DOHH2 (cell line): ENCODE data around the gene DSCAML1.

Experiments used
- H3F3A ChIP-seq: fragments of 200-600 bp; sonication (generic), shearing (Covaris generic); 2 replicates; pipeline ENCODE4 v1.6.0; 2016; ENCODE audit warnings: antibody characterized with exemption, mild to moderate bottlenecking; ENCODE audit not compliant: control insufficient read depth, insufficient read depth
- H3K27ac ChIP-seq: fragments of 200-600 bp; sonication (generic); 2 replicates; pipeline ENCODE4 v1.5.1; 2014; ENCODE audit warnings: low read depth, mild to moderate bottlenecking, low read length, moderate library complexity
- H3K27me3 ChIP-seq: fragments of 200-600 bp; sonication (generic); 2 replicates; pipeline ENCODE4 v1.6.1; 2014; ENCODE audit warnings: mild to moderate bottlenecking, low read length, mixed read lengths; ENCODE audit not compliant: control insufficient read depth
- H3K36me3 ChIP-seq: fragments of 200-600 bp; sonication (generic); 2 replicates; pipeline ENCODE4 v1.6.1; 2014; ENCODE audit warnings: mild to moderate bottlenecking, low read length, moderate library complexity, mixed read lengths; ENCODE audit not compliant: control insufficient read depth
- H3K4me1 ChIP-seq: fragments of 200-600 bp; sonication (generic); 2 replicates; pipeline ENCODE4 v1.6.1; 2014; ENCODE audit warnings: mild to moderate bottlenecking, low read length, mixed read lengths; ENCODE audit not compliant: control insufficient read depth
- H3K4me2 ChIP-seq: fragments of 200-600 bp; sonication (generic); 2 replicates; pipeline ENCODE4 v1.6.0; 2014; ENCODE audit warnings: mild to moderate bottlenecking, low read length, moderate library complexity
- H3K4me3 ChIP-seq: fragments of 200-600 bp; sonication (generic); 2 replicates; pipeline ENCODE4 v1.5.1; 2014; ENCODE audit warnings: mild to moderate bottlenecking, low read length, mixed read lengths
- H3K79me2 ChIP-seq: fragments of 200-600 bp; sonication (generic); 2 replicates; pipeline ENCODE4 v1.6.1; 2014; ENCODE audit warnings: mild to moderate bottlenecking, low read length, mixed read lengths; ENCODE audit not compliant: control insufficient read depth
- H3K9me2 ChIP-seq: fragments of 200-600 bp; sonication (generic); replicated peaks from 2 replicates; pipeline ENCODE4 v1.6.1; 2014; ENCODE audit warnings: mild to moderate bottlenecking, low read length, mixed read lengths; ENCODE audit not compliant: control insufficient read depth
- H3K9me3 ChIP-seq: fragments of 200-600 bp; sonication (generic); 2 replicates; pipeline ENCODE4 v1.6.1; 2014; ENCODE audit warnings: antibody characterized with exemption, low read length, mixed read lengths; ENCODE audit not compliant: control insufficient read depth, insufficient read depth
- H4K20me1 ChIP-seq: fragments of 200-600 bp; sonication (generic); 2 replicates; pipeline ENCODE4 v1.6.0; 2014; ENCODE audit warnings: low read depth, mild to moderate bottlenecking, antibody characterized with exemption, low read length, moderate library complexity; ENCODE audit not compliant: control insufficient read depth, insufficient read depth
- CTCF ChIP-seq: fragments of 200-600 bp; sonication (generic); IDR thresholded peaks from one replicate; pipeline ENCODE4 v1.5.1; 2014; ENCODE audit warnings: antibody characterized with exemption, mild to moderate bottlenecking, low read depth, low read length; ENCODE audit not compliant: poor library complexity, severe bottlenecking
- EZH2phosphoT487 ChIP-seq: fragments of 200-600 bp; sonication (generic); IDR thresholded peaks from 2 replicates; pipeline ENCODE4 v1.6.1; 2017; ENCODE audit warnings: borderline replicate concordance, mild to moderate bottlenecking, antibody characterized with exemption, low read length, moderate library complexity, mixed read lengths

Gene DSCAML1

GRCh38 chr11:117511931-117512539, 285.0 kb downstream of the DSCAML1 start:
- H3K4me1 ChIP-seq = no peaks in the 10 kb centered on the region
- H3K4me2 ChIP-seq = no peak overlapping the region
- no peak for TF ChIP-seq CTCF
- TF ChIP-seq EZH2phosphoT487 = no peak
- H3K79me2 ChIP-seq = no peaks in the 10 kb centered on the region
- H3K36me3 ChIP-seq = no peaks in the 10 kb centered on the region
- no peaks in the 10 kb centered on the region for H3K9me3 ChIP-seq
- no peaks in the 10 kb centered on the region for H3K27me3 ChIP-seq
- H3K9me2 ChIP-seq = no peaks in the 10 kb centered on the region
- no peaks in the 10 kb centered on the region for H3F3A ChIP-seq
- H3K27ac ChIP-seq = no peak overlapping the region
- H3K4me3 ChIP-seq = no peak overlapping the region
- no peaks in the 10 kb centered on the region for H4K20me1 ChIP-seq

GRCh38 chr11:117511483-117511930, 285.5 kb downstream of the DSCAML1 start:
- H3K4me1 ChIP-seq = no peaks in the 10 kb centered on the region
- no peaks in the 10 kb centered on the region for H3K27me3 ChIP-seq
- H3K36me3 ChIP-seq = no peaks in the 10 kb centered on the region
- H3K9me2 ChIP-seq = no peaks in the 10 kb centered on the region
- no peak overlapping the region for H3K27ac ChIP-seq
- H3K4me2 ChIP-seq = no peak overlapping the region
- H4K20me1 ChIP-seq = no peaks in the 10 kb centered on the region
- no peaks in the 10 kb centered on the region for H3F3A ChIP-seq
- TF ChIP-seq EZH2phosphoT487 (no peak), CTCF (no peak)
- H3K79me2 ChIP-seq = no peaks in the 10 kb centered on the region
- H3K9me3 ChIP-seq = no peaks in the 10 kb centered on the region
- H3K4me3 ChIP-seq = no peak overlapping the region

- Histone ChIP-seq H3K36me3 (no peaks in the 10 kb centered on the region), H3K4me2 (no peak overlapping the region), H3K9me3 (no peaks in the 10 kb centered on the region), H3K27ac (no peak overlapping the region), H3K9me2 (no peaks in the 10 kb centered on the region), H3F3A (no peaks in the 10 kb centered on the region), H4K20me1 (no peaks in the 10 kb centered on the region), H3K27me3 (no peaks in the 10 kb centered on the region), H3K4me3 (no peak overlapping the region), H3K4me1 (no peaks in the 10 kb centered on the region), H3K79me2 (no peaks in the 10 kb centered on the region)
- TF ChIP-seq CTCF = no peak
Measured at GRCh38 chr11:117510646-117511045, 286.4 kb downstream of the DSCAML1 start.
